HL-60 (cell line): Measurements from ENCODE around the gene WNT5B.

Experiments
- GABPA ChIP-seq: IDR thresholded peaks from 2 replicates; pipeline ENCODE4 v1.6.1; 2012; ENCODE audit warnings: low read depth
- TF ChIP-seq, protein P1 (sequence below): IDR thresholded peaks from one replicate; pipeline ENCODE4 v1.5.1; 2011; ENCODE audit warnings: low read length, control low read depth, inconsistent platforms; ENCODE audit not compliant: insufficient read depth

DNA sequence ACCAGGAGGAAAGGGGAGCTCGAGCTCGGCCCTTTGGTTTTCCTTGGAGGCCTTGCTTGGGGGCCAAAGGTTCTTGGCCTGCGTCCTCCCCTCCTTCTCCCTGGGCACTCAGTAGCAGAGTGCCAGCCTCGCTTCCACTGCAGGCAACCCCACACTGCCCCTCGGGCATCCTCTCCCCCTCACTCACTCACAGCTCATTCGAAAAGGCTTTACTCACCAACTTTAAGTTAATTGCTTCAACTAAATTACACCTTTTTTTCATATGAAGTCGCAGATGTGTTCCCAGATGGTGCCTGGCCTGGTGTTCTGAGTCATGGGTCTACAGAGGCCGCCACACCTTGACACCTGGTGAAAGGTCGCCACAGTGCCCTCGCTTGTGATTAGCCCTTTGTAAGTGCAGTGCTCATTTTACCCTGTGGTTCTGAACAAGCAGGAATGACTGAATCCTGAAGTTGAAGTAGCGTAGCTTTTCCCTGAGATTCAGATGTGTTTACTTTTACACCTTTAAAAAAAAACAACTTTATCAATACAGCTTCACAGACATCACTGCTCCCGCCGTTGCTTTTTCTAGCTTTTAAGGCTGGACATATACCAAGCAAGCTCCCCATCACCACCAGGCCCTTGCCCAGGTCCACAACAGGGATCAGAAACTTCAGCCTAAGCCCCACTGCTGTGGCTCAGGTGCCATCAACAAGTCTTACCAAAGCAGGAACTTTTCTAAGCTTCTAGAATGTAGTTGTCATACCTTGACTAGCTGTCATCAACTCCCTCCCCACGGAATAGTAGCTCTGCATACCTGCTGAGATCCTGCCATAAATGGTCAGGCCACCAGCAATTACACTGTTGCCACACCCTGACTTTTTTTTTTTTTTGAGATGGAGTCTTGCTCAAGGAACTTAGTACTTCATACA lies 41.6 kb downstream of the WNT5B start:
- TF ChIP-seq, protein P1, sequence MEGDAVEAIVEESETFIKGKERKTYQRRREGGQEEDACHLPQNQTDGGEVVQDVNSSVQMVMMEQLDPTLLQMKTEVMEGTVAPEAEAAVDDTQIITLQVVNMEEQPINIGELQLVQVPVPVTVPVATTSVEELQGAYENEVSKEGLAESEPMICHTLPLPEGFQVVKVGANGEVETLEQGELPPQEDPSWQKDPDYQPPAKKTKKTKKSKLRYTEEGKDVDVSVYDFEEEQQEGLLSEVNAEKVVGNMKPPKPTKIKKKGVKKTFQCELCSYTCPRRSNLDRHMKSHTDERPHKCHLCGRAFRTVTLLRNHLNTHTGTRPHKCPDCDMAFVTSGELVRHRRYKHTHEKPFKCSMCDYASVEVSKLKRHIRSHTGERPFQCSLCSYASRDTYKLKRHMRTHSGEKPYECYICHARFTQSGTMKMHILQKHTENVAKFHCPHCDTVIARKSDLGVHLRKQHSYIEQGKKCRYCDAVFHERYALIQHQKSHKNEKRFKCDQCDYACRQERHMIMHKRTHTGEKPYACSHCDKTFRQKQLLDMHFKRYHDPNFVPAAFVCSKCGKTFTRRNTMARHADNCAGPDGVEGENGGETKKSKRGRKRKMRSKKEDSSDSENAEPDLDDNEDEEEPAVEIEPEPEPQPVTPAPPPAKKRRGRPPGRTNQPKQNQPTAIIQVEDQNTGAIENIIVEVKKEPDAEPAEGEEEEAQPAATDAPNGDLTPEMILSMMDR = no peak
- no peak for TF ChIP-seq GABPA
